Ovary (tissue), 9 donors: ENCODE results near the gene CTNNBIP1. TPM values are rescaled to one million over a fixed set of nuclear protein-coding genes. Genes with fewer than 3 reads are reported as not detected.

Experiments used
- DNase-seq, 5 donors: peaks; one replicate each; pipeline ENCODE4 v3.0.0-alpha.2; 2019 to 2020
- H3K27ac ChIP-seq, 2 donors: fragments of 200-600 bp; one replicate each; pipeline versions ENCODE4 v1.5.1 to v1.8.0; 2019 to 2022
- H3K27me3 ChIP-seq: fragments of 200-600 bp; one replicate; pipeline ENCODE4 v1.8.0; 2022
- H3K36me3 ChIP-seq: fragments of 200-600 bp; sonication (generic); one replicate; pipeline ENCODE4 v1.5.1; 2019
- H3K4me1 ChIP-seq: one replicate; pipeline ENCODE4 v1.8.1; 2013; ENCODE audit warnings: mild to moderate bottlenecking, moderate library complexity; ENCODE audit not compliant: insufficient read depth
- H3K4me3 ChIP-seq: fragments of 200-600 bp; sonication (generic); one replicate; pipeline ENCODE4 v1.5.1; 2017
- H3K9me3 ChIP-seq, 2 donors: fragments of 200-600 bp in 1 of 2; sonication (generic) in 1 of 2; one replicate each; pipeline versions ENCODE4 v1.5.1 to v1.8.1; 2013 to 2019; ENCODE audit warnings: mild to moderate bottlenecking in 1 of 2, moderate library complexity in 1 of 2
- EP300 ChIP-seq: sonication (generic); formaldehyde crosslinking; IDR thresholded peaks from one replicate; pipeline ENCODE4 v1.6.1; 2017; ENCODE audit warnings: antibody characterized with exemption
- POLR2A ChIP-seq: fragments of 450-650 bp; IDR thresholded peaks from one replicate; pipeline ENCODE4 v1.6.1; 2017; ENCODE audit warnings: antibody characterized with exemption, mild to moderate bottlenecking, moderate library complexity
- WGBS, 3 donors: extraction: QIAGEN DNeasy Blood & Tissue Kit in 1 of 3; methylation state at CpG; one replicate each; pipeline versions ENCODE4 v1.1.5 to v1.1.7; 2013 to 2017; 5-methylcytosine and 5-hydroxymethylcytosine counted together
- intact Hi-C, 4 donors: fragments of 100-400 bp; cut with DNase I; formaldehyde crosslinking; loops; one replicate each; pipeline versions ENCODE4 v1.11.0 to v1.15.1; 2022 to 2023
- polyA plus RNA-seq, 2 donors: library from polyadenylated mRNA; stranded (reverse); fragments of 200-250 nt in 1 of 2; fragments of 350-450 nt in 1 of 2; fragmentation: Illumina TruSeq in 1 of 2; extraction: RNeasy Lipid Tissue Mini Kit (QIAGEN cat#74804) in 1 of 2; gene quantifications; one replicate each; pipeline ENCODE4 v1.2.3, GENCODE V29; 2013 to 2014
- total RNA-seq, 7 donors: library from RNA; depleted of rRNA in 2 of 7; stranded (reverse); fragments of >200 nt in 2 of 7; fragmentation: NEBNext Ultra II Directional in 3 of 7; extraction: Animal tissue kit (Norgen Biotek cat#: 25700) in 3 of 7; gene quantifications; one replicate each; pipeline versions ENCODE4 v1.1.0 to v1.2.4, GENCODE V29; 2016 to 2023
- TF ChIP-seq, protein P1 (sequence below), 3 donors: fragments of 450-650 bp in 2 of 3; fragments of 200-600 bp in 1 of 3; IDR thresholded peaks; one replicate each; pipeline versions ENCODE4 v1.5.1 to v1.8.0; 2016 to 2022; ENCODE audit warnings: antibody characterized with exemption in 3 of 3, mild to moderate bottlenecking in 1 of 3
- donor health status: DM: no; HTN: no; CAD: no; lungs with moderate emphysema.
- donor health status: DM: no; HTN: no; CAD: no.
- donor health status: Bipolar disorder and iron deficiency.
- donor health status: DM: yes; HTN: yes; CAD: no.
- donor health status: DM: no; HTN: no; CAD: no.
- donor health status: DM: yes; HTN: yes; CAD: no.

Gene CTNNBIP1
- total and polyA plus RNA-seq, 9 donors = 10.4 to 28.5 (median 20.7) TPM

DNA sequence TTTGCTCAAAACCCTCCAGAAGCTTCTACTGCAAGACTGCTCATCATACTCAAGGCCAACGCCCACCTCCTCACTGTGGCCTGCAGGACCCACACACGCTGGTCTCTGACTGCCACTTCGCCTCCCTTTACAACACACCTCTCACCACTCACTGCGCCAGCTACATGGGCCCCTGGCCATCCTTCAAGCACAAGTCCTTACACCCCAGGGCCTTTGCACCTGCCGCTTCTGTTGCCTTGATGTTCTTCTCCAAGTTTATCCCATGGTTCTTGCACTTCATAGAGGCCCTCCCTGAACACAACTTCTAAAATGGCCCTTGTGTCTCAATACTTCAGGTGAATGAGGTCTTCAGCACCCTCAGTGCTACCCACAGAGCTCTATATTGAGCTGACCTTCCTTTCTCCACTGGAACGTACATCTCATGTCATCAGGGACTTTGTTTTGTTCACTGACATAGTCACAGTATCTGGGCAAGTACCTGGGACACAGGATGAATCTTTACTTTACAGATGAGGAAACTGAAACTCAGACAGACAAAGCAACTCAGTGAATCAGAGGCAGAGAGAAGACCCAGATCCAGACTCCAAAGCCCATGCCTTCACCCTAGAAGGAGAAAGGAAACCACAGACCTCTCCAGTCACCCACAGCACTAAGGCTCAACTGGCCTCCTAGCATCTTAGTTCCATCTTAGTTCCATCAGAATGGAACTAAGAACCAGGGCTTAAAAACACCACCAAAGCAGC lies 51.6 kb downstream of the CTNNBIP1 start:
- intact Hi-C loops = no loop called here
- Histone ChIP-seq H3K9me3 (no peaks in the 10 kb centered on the region), H3K36me3 (no peaks in the 10 kb centered on the region), H3K4me1 (peaks cover 5% of the 10 kb centered on the region), H3K27ac (no peak overlapping the region), H3K27me3 (no peaks in the 10 kb centered on the region), H3K4me3 (no peak overlapping the region)
- no peak for TF ChIP-seq EP300
- TF ChIP-seq, protein P1, sequence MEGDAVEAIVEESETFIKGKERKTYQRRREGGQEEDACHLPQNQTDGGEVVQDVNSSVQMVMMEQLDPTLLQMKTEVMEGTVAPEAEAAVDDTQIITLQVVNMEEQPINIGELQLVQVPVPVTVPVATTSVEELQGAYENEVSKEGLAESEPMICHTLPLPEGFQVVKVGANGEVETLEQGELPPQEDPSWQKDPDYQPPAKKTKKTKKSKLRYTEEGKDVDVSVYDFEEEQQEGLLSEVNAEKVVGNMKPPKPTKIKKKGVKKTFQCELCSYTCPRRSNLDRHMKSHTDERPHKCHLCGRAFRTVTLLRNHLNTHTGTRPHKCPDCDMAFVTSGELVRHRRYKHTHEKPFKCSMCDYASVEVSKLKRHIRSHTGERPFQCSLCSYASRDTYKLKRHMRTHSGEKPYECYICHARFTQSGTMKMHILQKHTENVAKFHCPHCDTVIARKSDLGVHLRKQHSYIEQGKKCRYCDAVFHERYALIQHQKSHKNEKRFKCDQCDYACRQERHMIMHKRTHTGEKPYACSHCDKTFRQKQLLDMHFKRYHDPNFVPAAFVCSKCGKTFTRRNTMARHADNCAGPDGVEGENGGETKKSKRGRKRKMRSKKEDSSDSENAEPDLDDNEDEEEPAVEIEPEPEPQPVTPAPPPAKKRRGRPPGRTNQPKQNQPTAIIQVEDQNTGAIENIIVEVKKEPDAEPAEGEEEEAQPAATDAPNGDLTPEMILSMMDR (IDR thresholded peaks at IDR 0.05) = no peak
- WGBS, 3 donors = 92 to 96% (median 96%) methylated on average over 6 of the region's 6 CpGs
- no peak for DNase-seq

- no peak overlapping the region for H3K4me3 ChIP-seq
- H3K27ac ChIP-seq = no peak overlapping the region
- no peaks in the 10 kb centered on the region for H3K9me3 ChIP-seq
- intact Hi-C loops = no loop called here
- H3K36me3 ChIP-seq = no peaks in the 10 kb centered on the region
- no peak for TF ChIP-seq EP300
- TF ChIP-seq, protein P1 (IDR thresholded peaks at IDR 0.05) = no peak
- TF ChIP-seq POLR2A = no peak
- H3K4me1 ChIP-seq = no peaks in the 10 kb centered on the region
- WGBS, 3 donors = 85 to 90% (median 89%) methylated on average over 1 of the region's 1 CpG
- no peaks in the 10 kb centered on the region for H3K27me3 ChIP-seq
- no peak for DNase-seq
Observed at GRCh38 chr1:9855186-9855585, 54.9 kb downstream of the CTNNBIP1 start.

- intact Hi-C loops = no loop called here
- 96 to 97% (median 96%) methylated on average over 4 of the region's 4 CpGs for WGBS, 3 donors
Observed at GRCh38 chr1:9853249-9853595, 56.8 kb downstream of the CTNNBIP1 start.

GRCh38 chr1:9852410-9853248 lies 57.4 kb downstream of the CTNNBIP1 start:
- Histone ChIP-seq H3K27ac (no peak overlapping the region), H3K4me3 (no peak overlapping the region), H3K9me3 (no peaks in the 10 kb centered on the region), H3K4me1 (no peaks in the 10 kb centered on the region), H3K27me3 (no peaks in the 10 kb centered on the region), H3K36me3 (no peaks in the 10 kb centered on the region)
- intact Hi-C loops = no loop called here
- TF ChIP-seq, protein P1 (IDR thresholded peaks at IDR 0.05) = no peak
- TF ChIP-seq POLR2A (no peak), EP300 (no peak)
- DNase-seq = no peak
- 83 to 91% (median 89%) methylated on average over 12 of the region's 12 CpGs for WGBS, 3 donors

More at GRCh38 chr1:9853249-9853595, 56.8 kb downstream of the CTNNBIP1 start:
- H3K27me3 ChIP-seq = no peaks in the 10 kb centered on the region
- no peaks in the 10 kb centered on the region for H3K4me1 ChIP-seq
- H3K27ac ChIP-seq = no peak overlapping the region
- H3K36me3 ChIP-seq = no peaks in the 10 kb centered on the region
- TF ChIP-seq, protein P1 (IDR thresholded peaks at IDR 0.05) = no peak
- TF ChIP-seq EP300 = no peak
- H3K4me3 ChIP-seq = no peak overlapping the region
- H3K9me3 ChIP-seq = no peaks in the 10 kb centered on the region
- no peak for DNase-seq
